Transverse colon (tissue), 4 donors: ENCODE data around the gene TIMM8A. TPM values are rescaled to one million over a fixed set of nuclear protein-coding genes. Genes with fewer than 3 reads are reported as not detected.
"Not testable (repeated sequence)": the region's sequence is repeated elsewhere in the genome, so short reads cannot be mapped to it uniquely, and the experiment has no call there.

Source experiments
- DNase-seq: peaks from one replicate; pipeline ENCODE4 v3.0.0-alpha.2; 2019
- H3K27ac ChIP-seq, 4 donors: fragments of 200-600 bp; sonication (generic); 2 replicates each; pipeline ENCODE4 v1.5.1; 2016 to 2018; ENCODE audit warnings: inconsistent platforms in 4 of 4
- H3K27me3 ChIP-seq: fragments of 200-600 bp; sonication (generic); 2 replicates; pipeline ENCODE4 v1.5.1; 2017; ENCODE audit warnings: inconsistent platforms
- H3K36me3 ChIP-seq, 4 donors: fragments of 200-600 bp; sonication (generic); 2 replicates each; pipeline ENCODE4 v1.5.1; 2017 to 2019; ENCODE audit warnings: inconsistent platforms in 4 of 4
- H3K4me1 ChIP-seq, 4 donors: fragments of 200-600 bp; sonication (generic); 2 replicates each; pipeline ENCODE4 v1.5.1; 2017 to 2020; ENCODE audit warnings: inconsistent platforms in 4 of 4
- H3K4me3 ChIP-seq, 4 donors: fragments of 200-600 bp; sonication (generic); 1 replicate in 1 of 4; 2 replicates in 3 of 4; pipeline versions ENCODE4 v1.5.1 to v1.6.1; 2017 to 2019; ENCODE audit warnings: inconsistent platforms in 4 of 4
- H3K9me3 ChIP-seq, 2 donors: fragments of 200-600 bp; sonication (generic); 2 replicates each; pipeline ENCODE4 v1.5.1; 2017 to 2019; ENCODE audit warnings: inconsistent platforms in 2 of 2
- EP300 ChIP-seq: sonication (generic); formaldehyde crosslinking; IDR thresholded peaks from one replicate; pipeline ENCODE4 v1.6.1; 2017; ENCODE audit warnings: antibody characterized with exemption, low read depth
- POLR2A ChIP-seq: fragments of 450-650 bp; IDR thresholded peaks from one replicate; pipeline ENCODE4 v1.6.1; 2016; ENCODE audit warnings: antibody characterized with exemption, mild to moderate bottlenecking, moderate library complexity
- POLR2AphosphoS5 ChIP-seq, 3 donors: sonication (generic); formaldehyde crosslinking; IDR thresholded peaks; one replicate each; pipeline ENCODE4 v1.6.1; 2016; ENCODE audit warnings: antibody characterized with exemption in 3 of 3
- WGBS, 2 donors: methylation state at CpG; one replicate each; pipeline ENCODE4 v1.1.5; 2018; ENCODE audit warnings: low coverage in 1 of 2; 5-methylcytosine and 5-hydroxymethylcytosine counted together
- in situ Hi-C, 4 donors: fragments of 200-750 bp; cut with MboI; loops; one replicate each; pipeline versions ENCODE4 v1.15.0 to v1.15.1; 2017; ENCODE audit warnings: low sequenced_read_pairs in 3 of 4, low pct_ligation_motif_present in 1 of 4, low pct_unique_long_range_greater_than_20kb in 1 of 4
- intact Hi-C: fragments of 100-400 bp; cut with DNase I; formaldehyde crosslinking; loops from one replicate; pipeline ENCODE4 v1.15.1; 2023; ENCODE audit warnings: low total_unique reads
- total RNA-seq, 4 donors: library from RNA; depleted of rRNA; stranded (reverse); fragments of >200 nt; gene quantifications; one replicate each; pipeline ENCODE4 v1.1.0, GENCODE V29; 2016
- TF ChIP-seq, protein P1 (sequence below), 5 experiments: fragments of 200-600 bp in 3 of 5; fragments of 450-650 bp in 2 of 5; sonication (generic) in 3 of 5; IDR thresholded peaks; 1 replicate in 2 of 5; 2 replicates in 3 of 5; pipeline ENCODE4 v1.5.1; 2016 to 2017; ENCODE audit warnings: antibody characterized with exemption in 5 of 5, inconsistent platforms in 3 of 5, mild to moderate bottlenecking in 2 of 5, moderate library complexity in 1 of 5

The TIMM8A gene
- total RNA-seq, 4 donors from 2014 or later, result 2.8 to 8.6 (median 5.5) TPM

DNA sequence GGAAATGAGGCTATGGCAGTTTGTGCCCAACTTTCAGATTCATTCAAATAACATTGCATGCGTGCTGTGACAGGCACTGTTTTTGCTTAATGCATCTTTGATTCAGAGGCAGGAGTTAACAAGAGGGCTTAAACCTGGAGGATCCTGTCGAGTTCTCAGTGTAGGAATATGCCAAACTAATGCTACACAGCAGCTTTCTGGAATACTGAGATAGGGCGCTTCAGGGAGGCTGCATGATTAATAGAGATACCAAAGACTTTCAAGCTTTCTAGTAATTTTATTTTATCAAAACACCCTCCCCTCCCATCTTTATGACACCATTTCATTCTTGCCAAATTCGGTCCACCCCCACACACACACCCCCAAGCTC lies 636 bp upstream of the TIMM8A start:
- TF ChIP-seq POLR2A (no peak), POLR2AphosphoS5 (IDR thresholded peaks at IDR 0.05) (no peak), EP300 (no peak)
- TF ChIP-seq, protein P1, sequence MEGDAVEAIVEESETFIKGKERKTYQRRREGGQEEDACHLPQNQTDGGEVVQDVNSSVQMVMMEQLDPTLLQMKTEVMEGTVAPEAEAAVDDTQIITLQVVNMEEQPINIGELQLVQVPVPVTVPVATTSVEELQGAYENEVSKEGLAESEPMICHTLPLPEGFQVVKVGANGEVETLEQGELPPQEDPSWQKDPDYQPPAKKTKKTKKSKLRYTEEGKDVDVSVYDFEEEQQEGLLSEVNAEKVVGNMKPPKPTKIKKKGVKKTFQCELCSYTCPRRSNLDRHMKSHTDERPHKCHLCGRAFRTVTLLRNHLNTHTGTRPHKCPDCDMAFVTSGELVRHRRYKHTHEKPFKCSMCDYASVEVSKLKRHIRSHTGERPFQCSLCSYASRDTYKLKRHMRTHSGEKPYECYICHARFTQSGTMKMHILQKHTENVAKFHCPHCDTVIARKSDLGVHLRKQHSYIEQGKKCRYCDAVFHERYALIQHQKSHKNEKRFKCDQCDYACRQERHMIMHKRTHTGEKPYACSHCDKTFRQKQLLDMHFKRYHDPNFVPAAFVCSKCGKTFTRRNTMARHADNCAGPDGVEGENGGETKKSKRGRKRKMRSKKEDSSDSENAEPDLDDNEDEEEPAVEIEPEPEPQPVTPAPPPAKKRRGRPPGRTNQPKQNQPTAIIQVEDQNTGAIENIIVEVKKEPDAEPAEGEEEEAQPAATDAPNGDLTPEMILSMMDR (IDR thresholded peaks at IDR 0.05), result no peak
- intact Hi-C loops (no loop called here), in situ Hi-C loops (no loop called here)
- peak overlapping the region; percentile 84 to 92 (median 88) for H3K27ac ChIP-seq
- H3K36me3 ChIP-seq, result no peaks in the 10 kb centered on the region
- H3K9me3 ChIP-seq, result no peaks in the 10 kb centered on the region
- 46% methylated on average over 4 of the region's 4 CpGs; no CpG with 5 or more reads in 1 of the 2 donors for WGBS, 2 donors
- peak overlapping the region; percentile 40 to 77 (median 64) for H3K4me3 ChIP-seq
- H3K4me1 ChIP-seq, result peaks cover 0 to 10% (median 0%) of the 10 kb centered on the region in 4 donors
- H3K27me3 ChIP-seq, result no peaks in the 10 kb centered on the region
- DNase-seq, result no peak

- intact Hi-C loops (no loop called here), in situ Hi-C loops (no loop called here)
- DNase-seq, result no peak
- peaks cover 0 to 10% (median 0%) of the 10 kb centered on the region in 4 donors for H3K4me1 ChIP-seq
- H3K27me3 ChIP-seq, result no peaks in the 10 kb centered on the region
- peak overlapping the region; percentile 33 to 77 (median 64) for H3K4me3 ChIP-seq
- TF ChIP-seq EP300 (no peak), POLR2A (no peak), POLR2AphosphoS5 (IDR thresholded peaks at IDR 0.05) (no peak)
- TF ChIP-seq, protein P1 (IDR thresholded peaks at IDR 0.05), result no peak
- H3K27ac ChIP-seq, result peak overlapping the region; percentile 84 to 92 (median 88)
- H3K9me3 ChIP-seq, result no peaks in the 10 kb centered on the region
- 40% methylated on average over 14 of the region's 14 CpGs; no CpG with 5 or more reads in 1 of the 2 donors for WGBS, 2 donors
- H3K36me3 ChIP-seq, result no peaks in the 10 kb centered on the region
Observed at GRCh38 chrX:101347859-101348451, 587 bp downstream of the TIMM8A start.

GRCh38 chrX:101337776-101338271 lies 10.7 kb downstream of the TIMM8A start:
- no peak overlapping the region for H3K27ac ChIP-seq
- no peaks in the 10 kb centered on the region for H3K4me1 ChIP-seq
- no peaks in the 10 kb centered on the region for H3K36me3 ChIP-seq
- intact Hi-C loops (no loop called here), in situ Hi-C loops (no loop called here)
- no peaks in the 10 kb centered on the region for H3K27me3 ChIP-seq
- WGBS, 2 donors, result 80 to 100% methylated on average over 1 to 4 of the region's 4 CpGs
- TF ChIP-seq POLR2AphosphoS5 (IDR thresholded peaks at IDR 0.05) (no peak), POLR2A (no peak), EP300 (no peak)
- TF ChIP-seq, protein P1 (IDR thresholded peaks at IDR 0.05), result no peak
- H3K9me3 ChIP-seq, result no peaks in the 10 kb centered on the region
- DNase-seq, result no peak
- H3K4me3 ChIP-seq, result no peak overlapping the region

DNA sequence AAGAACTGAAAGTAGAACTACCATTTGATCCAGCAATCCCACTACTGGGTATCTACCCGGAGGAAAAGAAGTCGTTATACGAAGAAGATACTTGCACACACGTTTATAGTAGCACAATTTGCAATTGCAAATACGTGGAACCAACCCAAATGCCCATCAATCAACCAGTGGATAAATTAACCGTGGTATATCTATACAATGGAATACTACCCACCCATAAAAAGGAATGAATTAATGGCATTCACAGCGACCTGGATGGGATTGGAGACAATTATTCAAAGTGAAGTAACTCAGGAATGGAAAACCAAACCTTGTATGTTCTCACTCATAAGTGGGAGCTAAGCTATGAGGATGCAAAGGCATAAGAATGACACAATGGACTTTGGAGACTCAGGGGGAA lies 14.2 kb downstream of the TIMM8A start:
- H3K9me3 ChIP-seq, H3K27me3 ChIP-seq, intact Hi-C loops, DNase-seq, H3K27ac ChIP-seq, H3K4me1 ChIP-seq, H3K4me3 ChIP-seq, in situ Hi-C loops, H3K36me3 ChIP-seq: not testable (repeated sequence)
- WGBS, 2 donors, result 78% methylated on average over 7 of the region's 7 CpGs; no CpG with 5 or more reads in 1 of the 2 donors

GRCh38 chrX:101326600-101326999 lies 21.9 kb downstream of the TIMM8A start:
- H3K4me1 ChIP-seq, intact Hi-C loops, in situ Hi-C loops, H3K27me3 ChIP-seq, H3K27ac ChIP-seq, H3K36me3 ChIP-seq, H3K9me3 ChIP-seq, H3K4me3 ChIP-seq: not testable (repeated sequence)
- WGBS, 2 donors, result 61% methylated on average over 3 of the region's 3 CpGs; no CpG with 5 or more reads in 1 of the 2 donors
- peak; percentile 47 for DNase-seq
